ENCODE data around the gene CD48. TPM values are rescaled to one million over a fixed set of nuclear protein-coding genes. Genes with fewer than 3 reads are reported as not detected.

Gene CD48
- total RNA-seq, 2 experiments from 2014 or later: 387 to 395 TPM

DNA sequence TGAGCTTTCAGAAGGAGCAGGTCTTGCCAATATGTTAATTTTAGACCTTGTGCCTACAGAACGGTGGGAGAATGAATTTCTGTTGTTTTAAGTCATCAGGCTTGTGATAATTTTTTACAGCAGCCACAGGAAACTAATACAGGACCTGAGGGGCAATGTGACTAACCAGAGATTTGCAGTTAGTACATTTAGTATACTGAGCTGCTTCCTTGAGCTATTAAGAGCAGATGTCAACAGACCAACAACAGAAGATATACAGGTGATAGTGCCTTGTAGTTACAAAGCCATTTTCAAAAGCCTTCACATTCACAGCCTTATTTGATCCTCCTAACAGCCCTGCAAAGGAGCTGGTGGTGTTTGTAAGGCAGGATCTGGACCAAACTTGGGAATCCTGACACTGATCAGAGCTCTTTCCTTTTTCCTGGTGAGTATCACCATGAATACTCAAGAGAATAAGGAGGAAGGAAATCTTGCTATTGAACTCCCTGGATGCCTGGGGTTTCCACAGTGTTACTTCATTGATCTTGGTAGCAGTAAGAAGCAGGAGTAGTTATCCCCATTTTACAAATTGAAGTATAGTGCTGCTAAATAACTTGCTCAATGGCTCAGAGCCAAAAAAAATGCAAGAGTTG lies 60.1 kb downstream of the CD48 start:
- H3K27ac Mint-ChIP-seq: peak overlapping the region; percentile 93
- Histone ChIP-seq H3K27me3 (ENCODE audit: control insufficient read depth in 1 of 2, insufficient read depth in 2 of 2, low read length in 2 of 2) (no peaks in the 10 kb centered on the region), H3K27ac (ENCODE audit: low read depth in 1 of 2, low read length in 2 of 2) (no peak overlapping the region), H3K4me1 (ENCODE audit: insufficient read depth, low read length) (peaks cover 43% of the 10 kb centered on the region), H3K4me3 (ENCODE audit: low read length) (no peak overlapping the region), H3K36me3 (ENCODE audit: insufficient read depth, low read length) (no peaks in the 10 kb centered on the region), H3K9me3 (ENCODE audit: control insufficient read depth in 1 of 2, insufficient read depth in 1 of 2, low read length in 2 of 2) (no peaks in the 10 kb centered on the region)
- TF ChIP-seq, protein P1, sequence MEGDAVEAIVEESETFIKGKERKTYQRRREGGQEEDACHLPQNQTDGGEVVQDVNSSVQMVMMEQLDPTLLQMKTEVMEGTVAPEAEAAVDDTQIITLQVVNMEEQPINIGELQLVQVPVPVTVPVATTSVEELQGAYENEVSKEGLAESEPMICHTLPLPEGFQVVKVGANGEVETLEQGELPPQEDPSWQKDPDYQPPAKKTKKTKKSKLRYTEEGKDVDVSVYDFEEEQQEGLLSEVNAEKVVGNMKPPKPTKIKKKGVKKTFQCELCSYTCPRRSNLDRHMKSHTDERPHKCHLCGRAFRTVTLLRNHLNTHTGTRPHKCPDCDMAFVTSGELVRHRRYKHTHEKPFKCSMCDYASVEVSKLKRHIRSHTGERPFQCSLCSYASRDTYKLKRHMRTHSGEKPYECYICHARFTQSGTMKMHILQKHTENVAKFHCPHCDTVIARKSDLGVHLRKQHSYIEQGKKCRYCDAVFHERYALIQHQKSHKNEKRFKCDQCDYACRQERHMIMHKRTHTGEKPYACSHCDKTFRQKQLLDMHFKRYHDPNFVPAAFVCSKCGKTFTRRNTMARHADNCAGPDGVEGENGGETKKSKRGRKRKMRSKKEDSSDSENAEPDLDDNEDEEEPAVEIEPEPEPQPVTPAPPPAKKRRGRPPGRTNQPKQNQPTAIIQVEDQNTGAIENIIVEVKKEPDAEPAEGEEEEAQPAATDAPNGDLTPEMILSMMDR (IDR thresholded peaks at IDR 0.05): no peak
- CTCF ChIA-PET: interaction anchor here (0.8 to 2.4 kb wide), 3 partner anchors 9 to 33 kb away, joined by 4 to 8 read pairs (median 5); no protein-coding TSS in a partner anchor
- no peak for ATAC-seq (ENCODE audit: poor library complexity)
- H3K4me1 Mint-ChIP-seq (ENCODE audit: low read depth): peaks cover 79% of the 10 kb centered on the region
- POLR2A ChIA-PET: interaction anchor here (0.6 to 1.9 kb wide), 8 partner anchors 11 to 1277 kb away, joined by 3 to 13 read pairs (median 4); no protein-coding TSS in a partner anchor
- H3K4me3 Mint-ChIP-seq: peak overlapping the region; percentile 36
- intact Hi-C loops (cut with DNase I, micrococcal nuclease): loop anchor here in 1 of 2 experiments (2.0 kb wide), 1 partner anchor 21 kb away; no protein-coding TSS in a partner anchor
- H3K36me3 Mint-ChIP-seq (ENCODE audit: low read depth): peaks cover 7% of the 10 kb centered on the region
- H3K9me3 Mint-ChIP-seq: no peaks in the 10 kb centered on the region
- no peak for DNase-seq
- no peaks in the 10 kb centered on the region for H3K27me3 Mint-ChIP-seq

DNA sequence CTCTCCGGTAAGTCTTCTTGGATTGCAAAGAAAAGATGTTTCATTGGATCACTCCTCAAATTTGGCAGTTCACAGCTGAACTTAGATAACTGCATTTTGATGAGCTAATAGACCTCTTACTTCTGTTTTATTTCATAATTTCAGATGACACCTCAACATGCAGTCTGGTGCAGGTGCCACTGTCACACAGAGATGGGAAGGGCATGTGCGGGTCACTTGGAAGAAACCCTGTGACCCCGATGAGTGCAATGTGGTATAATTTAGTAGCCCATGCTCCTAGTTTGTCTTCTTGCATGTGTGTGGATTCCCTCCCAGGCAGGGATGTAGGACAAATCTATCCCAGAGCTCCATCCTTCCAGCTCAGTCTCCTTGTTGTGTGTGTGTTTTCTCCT lies 64.3 kb downstream of the CD48 start:
- intact Hi-C loops (cut with DNase I, micrococcal nuclease): loop anchor here (1.0 to 5.0 kb wide), 5 partner anchors 9 to 70 kb away; no protein-coding TSS in a partner anchor
- DNase-seq (no peak), ATAC-seq (ENCODE audit: poor library complexity) (peak; percentile 47)
- H3K9me3 Mint-ChIP-seq: no peaks in the 10 kb centered on the region
- peak overlapping the region; percentile 97 for H3K27ac Mint-ChIP-seq
- H3K36me3 Mint-ChIP-seq (ENCODE audit: low read depth): peaks cover 36% of the 10 kb centered on the region
- Histone ChIP-seq H3K27ac (ENCODE audit: low read depth in 1 of 2, low read length in 2 of 2) (peak overlapping the region; percentile 68 to 76), H3K27me3 (ENCODE audit: control insufficient read depth in 1 of 2, insufficient read depth in 2 of 2, low read length in 2 of 2) (no peaks in the 10 kb centered on the region), H3K36me3 (ENCODE audit: insufficient read depth, low read length) (peaks cover 5% of the 10 kb centered on the region), H3K4me3 (ENCODE audit: low read length) (peak overlapping the region; percentile 69), H3K9me3 (ENCODE audit: control insufficient read depth in 1 of 2, insufficient read depth in 1 of 2, low read length in 2 of 2) (no peaks in the 10 kb centered on the region), H3K4me1 (ENCODE audit: insufficient read depth, low read length) (peaks cover 38% of the 10 kb centered on the region)
- peak overlapping the region; percentile 97 for H3K4me3 Mint-ChIP-seq
- ChIA-PET POLR2A (interaction anchor here (0.6 to 5.7 kb wide), 13 partner anchors 8 to 219 kb away, joined by 3 to 74 read pairs (median 8); no protein-coding TSS in a partner anchor), CTCF (interaction anchor here (1.4 to 3.2 kb wide), 4 partner anchors 27 to 97 kb away, joined by 4 to 27 read pairs (median 8); no protein-coding TSS in a partner anchor)
- peaks cover 78% of the 10 kb centered on the region for H3K4me1 Mint-ChIP-seq (ENCODE audit: low read depth)
- no peaks in the 10 kb centered on the region for H3K27me3 Mint-ChIP-seq
- TF ChIP-seq, protein P1 (IDR thresholded peaks at IDR 0.05): no peak

DNA sequence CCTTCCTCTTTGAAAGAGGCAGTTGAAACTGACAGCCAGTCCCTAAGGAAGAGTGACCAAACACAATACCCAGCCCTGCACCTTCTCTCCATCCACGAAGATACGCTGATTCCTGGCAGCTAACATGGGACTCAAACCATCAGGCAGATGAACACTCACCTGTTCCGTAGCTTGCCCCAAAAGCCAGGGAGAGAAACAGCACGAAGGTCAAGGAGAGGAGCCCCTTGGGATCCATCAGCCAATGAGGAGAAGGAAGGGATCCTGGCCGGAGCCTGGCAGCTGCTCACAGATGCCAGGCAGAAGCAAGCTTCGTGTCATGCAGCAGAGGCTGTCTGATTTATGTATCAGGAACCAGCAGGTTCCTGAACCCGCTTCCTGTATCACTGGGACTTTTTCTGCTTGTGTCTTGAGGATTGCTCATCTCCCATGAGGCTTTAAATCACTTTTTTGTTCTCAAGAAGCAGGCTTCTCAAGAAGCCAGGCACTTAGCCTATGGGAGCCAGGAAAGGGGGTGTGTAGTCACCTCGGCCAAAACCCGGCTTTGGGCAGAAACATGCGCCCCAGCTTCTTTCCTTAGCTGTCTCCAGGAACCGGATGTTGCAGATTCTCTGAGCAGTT lies 64.8 kb downstream of the CD48 start, which contains the start of gene SLAMF1:
Gene SLAMF1, minus strand, starts transcription at position 334 of the 618 bp plus-strand sequence. Its CDS starts 99 bp downstream, at position 235.
- Histone ChIP-seq H3K36me3 (ENCODE audit: insufficient read depth, low read length) (peaks cover 7% of the 10 kb centered on the region), H3K27me3 (ENCODE audit: control insufficient read depth in 1 of 2, insufficient read depth in 2 of 2, low read length in 2 of 2) (no peaks in the 10 kb centered on the region), H3K9me3 (ENCODE audit: control insufficient read depth in 1 of 2, insufficient read depth in 1 of 2, low read length in 2 of 2) (no peaks in the 10 kb centered on the region), H3K27ac (ENCODE audit: low read depth in 1 of 2, low read length in 2 of 2) (peak within 1 kb of the TSS; percentile 68 to 76), H3K4me1 (ENCODE audit: insufficient read depth, low read length) (peaks cover 36% of the 10 kb centered on the region), H3K4me3 (ENCODE audit: low read length) (peak within 1 kb of the TSS; percentile 69)
- peak within 1 kb of the TSS; percentile 97 for H3K4me3 Mint-ChIP-seq
- H3K4me1 Mint-ChIP-seq (ENCODE audit: low read depth): peaks cover 78% of the 10 kb centered on the region
- no peaks in the 10 kb centered on the region for H3K27me3 Mint-ChIP-seq
- ATAC-seq (ENCODE audit: poor library complexity): peak; percentile 77
- no peaks in the 10 kb centered on the region for H3K9me3 Mint-ChIP-seq
- H3K27ac Mint-ChIP-seq: peak within 1 kb of the TSS; percentile 97
- H3K36me3 Mint-ChIP-seq (ENCODE audit: low read depth): peaks cover 36% of the 10 kb centered on the region
- ChIA-PET POLR2A (interaction anchor here (0.6 to 5.7 kb wide), 13 partner anchors 7 to 218 kb away, joined by 3 to 74 read pairs (median 8); no protein-coding TSS in a partner anchor), CTCF (interaction anchor here (1.2 to 3.2 kb wide), 5 partner anchors 25 to 97 kb away, joined by 3 to 27 read pairs (median 5); no protein-coding TSS in a partner anchor)
- DNase-seq: peak in 6 of 14 experiments; percentile 22 to 78 (median 66)
- intact Hi-C loops (cut with DNase I, micrococcal nuclease): loop anchor here (1.0 to 5.0 kb wide), 5 partner anchors 9 to 70 kb away; no protein-coding TSS in a partner anchor
- TF ChIP-seq, protein P1 (IDR thresholded peaks at IDR 0.05): no peak

All from CD4-positive, alpha-beta T cell (primary cell).